CD14-positive monocyte (primary cell): ENCODE results near the gene IGDCC3. TPM values are rescaled to one million over a fixed set of nuclear protein-coding genes. Genes with fewer than 3 reads are reported as not detected.

Experiments
- DNase-seq, 3 donors: peaks; one replicate each; pipeline ENCODE4 v3.0.0-alpha.2; 2011 to 2022
- H2AFZ ChIP-seq: 2 replicates; pipeline ENCODE4 v1.6.0; 2012; ENCODE audit warnings: mild to moderate bottlenecking, low read depth, low read length, inconsistent platforms; ENCODE audit not compliant: insufficient read depth, poor library complexity, severe bottlenecking
- H3K27ac ChIP-seq, 2 donors: 1 replicate in 1 of 2; 2 replicates in 1 of 2; pipeline ENCODE4 v1.5.1; 2012 to 2013; ENCODE audit warnings: low read length in 2 of 2, control low read depth in 1 of 2, inconsistent platforms in 1 of 2, low read depth in 1 of 2, mild to moderate bottlenecking in 1 of 2
- H3K27me3 ChIP-seq, 2 donors: one replicate each; pipeline versions ENCODE4 v1.6.0 to v1.6.1; 2011 to 2013; ENCODE audit warnings: low read length in 2 of 2; ENCODE audit not compliant: control insufficient read depth in 2 of 2, insufficient read depth in 2 of 2
- H3K36me3 ChIP-seq, 2 donors: replicated peaks in 1 of 2; 1 replicate in 1 of 2; 2 replicates in 1 of 2; pipeline versions ENCODE4 v1.5.1 to v1.6.1; 2012 to 2013; ENCODE audit warnings: low read length in 2 of 2, control low read depth in 1 of 2, inconsistent platforms in 1 of 2, mild to moderate bottlenecking in 1 of 2; ENCODE audit not compliant: insufficient read depth in 2 of 2, control insufficient read depth in 1 of 2
- H3K4me1 ChIP-seq, 2 donors: 1 replicate in 1 of 2; 2 replicates in 1 of 2; pipeline versions ENCODE4 v1.5.1 to v1.6.1; 2012 to 2013; ENCODE audit warnings: low read length in 2 of 2, control low read depth in 1 of 2, inconsistent platforms in 1 of 2, mild to moderate bottlenecking in 1 of 2, moderate library complexity in 1 of 2; ENCODE audit not compliant: insufficient read depth in 2 of 2, control insufficient read depth in 1 of 2
- H3K4me2 ChIP-seq: replicated peaks from 2 replicates; pipeline ENCODE3; 2012; ENCODE audit warnings: low read length, moderate library complexity, mild to moderate bottlenecking; ENCODE audit not compliant: poor library complexity, severe bottlenecking; ENCODE audit errors: extremely low read depth
- H3K4me3 ChIP-seq, 3 experiments: fragments of 200-600 bp in 1 of 3; sonication (generic) in 1 of 3; replicated peaks in 1 of 3; 1 replicate in 2 of 3; 2 replicates in 1 of 3; pipeline ENCODE4 v1.5.1; 2011 to 2013; ENCODE audit warnings: low read length in 3 of 3, mild to moderate bottlenecking in 3 of 3, control low read depth in 2 of 3, low read depth in 2 of 3, inconsistent platforms in 1 of 3, moderate library complexity in 1 of 3
- H3K79me2 ChIP-seq: 2 replicates; pipeline ENCODE4 v1.6.0; 2012; ENCODE audit warnings: mild to moderate bottlenecking, control low read depth, inconsistent platforms, low read length, moderate library complexity; ENCODE audit not compliant: insufficient read depth
- H3K9ac ChIP-seq: 2 replicates; pipeline ENCODE4 v1.6.0; 2017; ENCODE audit warnings: low read length, mild to moderate bottlenecking; ENCODE audit not compliant: insufficient read depth, poor library complexity, severe bottlenecking
- H3K9me3 ChIP-seq, 2 donors: replicated peaks in 1 of 2; 1 replicate in 1 of 2; 2 replicates in 1 of 2; pipeline versions ENCODE4 v1.5.1 to v1.6.1; 2012 to 2013; ENCODE audit warnings: low read length in 2 of 2, control low read depth in 1 of 2; ENCODE audit not compliant: control insufficient read depth in 1 of 2, insufficient read depth in 1 of 2
- H4K20me1 ChIP-seq: 2 replicates; pipeline ENCODE4 v1.6.0; 2012; ENCODE audit warnings: mild to moderate bottlenecking, low read length, control low read depth, moderate library complexity; ENCODE audit not compliant: insufficient read depth
- H3K27ac Mint-ChIP-seq, 7 donors: one replicate each; pipeline ENCODE4 v1.8.0; 2020; ENCODE audit warnings: mild to moderate bottlenecking in 7 of 7, mixed read lengths in 7 of 7, moderate library complexity in 6 of 7, inconsistent platforms in 2 of 7
- H3K27me3 Mint-ChIP-seq, 3 donors: one replicate each; pipeline ENCODE4 v1.8.0; 2021 to 2022; ENCODE audit warnings: low read depth in 3 of 3, mild to moderate bottlenecking in 3 of 3, mixed read lengths in 3 of 3, moderate library complexity in 3 of 3, inconsistent platforms in 1 of 3
- H3K36me3 Mint-ChIP-seq, 2 donors: one replicate each; pipeline ENCODE4 v1.8.0; 2020; ENCODE audit warnings: mixed read lengths in 2 of 2, inconsistent platforms in 1 of 2, mild to moderate bottlenecking in 1 of 2
- H3K4me1 Mint-ChIP-seq: one replicate; pipeline ENCODE4 v1.8.0; 2020; ENCODE audit warnings: mild to moderate bottlenecking, mixed read lengths
- H3K4me3 Mint-ChIP-seq, 2 donors: one replicate each; pipeline ENCODE4 v1.8.0; 2020; ENCODE audit warnings: mild to moderate bottlenecking in 2 of 2, mixed read lengths in 2 of 2, moderate library complexity in 1 of 2
- H3K9me3 Mint-ChIP-seq, 7 donors: one replicate each; pipeline ENCODE4 v1.8.0; 2020 to 2022; ENCODE audit warnings: mixed read lengths in 7 of 7, mild to moderate bottlenecking in 6 of 7, moderate library complexity in 6 of 7, inconsistent platforms in 2 of 7
- WGBS: methylation state at CpG from one replicate; pipeline ENCODE4 v1.1.5; 2013; ENCODE audit warnings: missing lambda C conversion rate; ENCODE audit not compliant: insufficient coverage; 5-methylcytosine and 5-hydroxymethylcytosine counted together
- intact Hi-C, 2 donors: fragments of 100-400 bp; cut with micrococcal nuclease; formaldehyde crosslinking; loops; one replicate each; pipeline versions ENCODE4 v1.15.0 to v1.15.1; 2023
- polyA plus RNA-seq, 3 donors: library from polyadenylated mRNA; depleted of rRNA in 1 of 3; unstranded in 2 of 3; stranded (reverse) in 1 of 3; fragments of 300-500 nt in 2 of 3; fragments of >200 nt in 1 of 3; fragmentation: Illumina TruSeq in 2 of 3; gene quantifications; 1 replicate in 2 of 3; 2 replicates in 1 of 3; pipeline ENCODE4 v1.2.3, GENCODE V29; 2012 to 2021
- TF ChIP-seq, protein P1 (sequence below): fragments of 200-600 bp; IDR thresholded peaks from one replicate; pipeline ENCODE4 v1.8.0; 2022; ENCODE audit warnings: antibody characterized with exemption, mild to moderate bottlenecking

The IGDCC3 gene
- polyA plus RNA-seq, 3 donors: not detected

DNA sequence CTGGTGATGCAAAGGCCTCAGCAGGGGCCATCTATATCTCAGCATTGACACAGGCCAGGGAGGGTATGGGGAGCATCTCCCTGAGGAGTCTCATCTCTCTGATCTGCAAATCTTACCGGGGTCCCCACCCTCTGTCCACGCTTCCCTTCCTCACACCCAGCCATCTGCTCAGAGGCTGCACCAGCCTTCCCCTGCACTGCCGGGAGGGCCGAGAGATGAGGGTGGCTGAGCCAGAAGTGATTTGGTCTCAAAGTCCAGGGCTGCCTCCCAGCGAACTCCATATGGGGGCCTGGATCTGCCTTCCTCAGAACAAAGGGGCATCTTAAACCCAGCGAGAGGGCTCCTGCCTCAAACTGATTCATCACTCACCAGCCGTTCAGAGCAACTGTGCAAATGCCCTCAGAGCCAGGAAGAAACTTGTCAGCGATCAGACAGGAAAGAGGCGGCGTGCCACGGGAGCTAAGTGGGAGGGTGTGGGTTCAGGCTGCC lies 4.6 kb downstream of the IGDCC3 start:
- Histone ChIP-seq H3K9me3 (peaks cover 0 to 6% of the 10 kb centered on the region in 2 donors), H3K4me2 (no peak overlapping the region), H2AFZ (no peak overlapping the region), H3K27ac (no peak overlapping the region), H3K79me2 (no peaks in the 10 kb centered on the region), H3K9ac (no peak overlapping the region), H3K36me3 (no peaks in the 10 kb centered on the region), H3K4me3 (no peak overlapping the region), H4K20me1 (no peaks in the 10 kb centered on the region), H3K4me1 (peaks cover 6 to 10% of the 10 kb centered on the region in 2 donors), H3K27me3 (peaks cover 27 to 49% of the 10 kb centered on the region in 2 donors)
- DNase-seq: no peak
- 66% methylated on average over 4 of the region's 11 CpGs for WGBS
- peaks cover 8% of the 10 kb centered on the region for H3K4me1 Mint-ChIP-seq
- H3K36me3 Mint-ChIP-seq: peaks cover 0 to 3% of the 10 kb centered on the region in 2 donors
- TF ChIP-seq, protein P1, sequence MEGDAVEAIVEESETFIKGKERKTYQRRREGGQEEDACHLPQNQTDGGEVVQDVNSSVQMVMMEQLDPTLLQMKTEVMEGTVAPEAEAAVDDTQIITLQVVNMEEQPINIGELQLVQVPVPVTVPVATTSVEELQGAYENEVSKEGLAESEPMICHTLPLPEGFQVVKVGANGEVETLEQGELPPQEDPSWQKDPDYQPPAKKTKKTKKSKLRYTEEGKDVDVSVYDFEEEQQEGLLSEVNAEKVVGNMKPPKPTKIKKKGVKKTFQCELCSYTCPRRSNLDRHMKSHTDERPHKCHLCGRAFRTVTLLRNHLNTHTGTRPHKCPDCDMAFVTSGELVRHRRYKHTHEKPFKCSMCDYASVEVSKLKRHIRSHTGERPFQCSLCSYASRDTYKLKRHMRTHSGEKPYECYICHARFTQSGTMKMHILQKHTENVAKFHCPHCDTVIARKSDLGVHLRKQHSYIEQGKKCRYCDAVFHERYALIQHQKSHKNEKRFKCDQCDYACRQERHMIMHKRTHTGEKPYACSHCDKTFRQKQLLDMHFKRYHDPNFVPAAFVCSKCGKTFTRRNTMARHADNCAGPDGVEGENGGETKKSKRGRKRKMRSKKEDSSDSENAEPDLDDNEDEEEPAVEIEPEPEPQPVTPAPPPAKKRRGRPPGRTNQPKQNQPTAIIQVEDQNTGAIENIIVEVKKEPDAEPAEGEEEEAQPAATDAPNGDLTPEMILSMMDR: no peak
- H3K4me3 Mint-ChIP-seq: peak overlapping the region in 1 of 2 donors; percentile 35
- intact Hi-C loops: no loop called here
- peaks cover 40 to 59% (median 53%) of the 10 kb centered on the region in 3 donors for H3K27me3 Mint-ChIP-seq
- peak overlapping the region in 1 of 7 donors; percentile 21 for H3K27ac Mint-ChIP-seq
- H3K9me3 Mint-ChIP-seq: peaks cover 0 to 8% (median 4%) of the 10 kb centered on the region in 7 donors

DNA sequence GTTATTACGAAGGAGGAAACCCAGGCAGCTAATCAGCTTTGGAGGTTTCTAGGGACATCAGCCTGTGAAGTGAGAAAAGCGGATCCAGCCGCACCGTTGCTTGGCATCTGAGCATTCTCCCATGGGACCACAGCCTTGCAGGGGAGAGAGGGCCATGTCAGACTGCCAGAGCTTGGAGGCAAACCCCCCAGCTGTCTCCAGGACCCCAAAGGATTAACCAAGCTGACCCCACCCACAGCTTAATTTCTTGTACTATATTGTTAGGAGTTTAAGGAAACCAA lies 5.1 kb downstream of the IGDCC3 start:
- Histone ChIP-seq H4K20me1 (no peaks in the 10 kb centered on the region), H2AFZ (no peak overlapping the region), H3K79me2 (no peaks in the 10 kb centered on the region), H3K27me3 (peaks cover 25 to 47% of the 10 kb centered on the region in 2 donors), H3K9me3 (peaks cover 0 to 6% of the 10 kb centered on the region in 2 donors), H3K4me3 (no peak overlapping the region), H3K27ac (no peak overlapping the region), H3K9ac (no peak overlapping the region), H3K36me3 (no peaks in the 10 kb centered on the region), H3K4me1 (peaks cover 6 to 10% of the 10 kb centered on the region in 2 donors), H3K4me2 (no peak overlapping the region)
- H3K27ac Mint-ChIP-seq: no peak overlapping the region
- H3K27me3 Mint-ChIP-seq: peaks cover 38 to 55% (median 51%) of the 10 kb centered on the region in 3 donors
- no peak overlapping the region for H3K4me3 Mint-ChIP-seq
- H3K9me3 Mint-ChIP-seq: peaks cover 0 to 8% (median 4%) of the 10 kb centered on the region in 7 donors
- peaks cover 8% of the 10 kb centered on the region for H3K4me1 Mint-ChIP-seq
- no peak for DNase-seq
- TF ChIP-seq, protein P1: no peak
- intact Hi-C loops: no loop called here
- peaks cover 0 to 3% of the 10 kb centered on the region in 2 donors for H3K36me3 Mint-ChIP-seq
- WGBS: 96% methylated on average over 3 of the region's 4 CpGs
